Right renal pelvis (tissue), 4 donors: ENCODE results near the gene MTMR3. TPM values are rescaled to one million over a fixed set of nuclear protein-coding genes. Genes with fewer than 3 reads are reported as not detected.

ENCODE experiments used
- DNase-seq, 4 donors: peaks; one replicate each; pipeline ENCODE4 v3.0.0-alpha.2; 2013; ENCODE audit warnings: low read depth in 4 of 4, low spot score in 3 of 4, missing footprints in 1 of 4
- polyA plus RNA-seq, 4 donors: library from polyadenylated mRNA; unstranded; fragments of 120-200 nt; gene quantifications; one replicate each; pipeline ENCODE4 v1.2.1, GENCODE V29; 2013; ENCODE audit not compliant: insufficient read length in 4 of 4

Gene MTMR3
- polyA plus RNA-seq, 4 donors: 30.9 to 41.6 (median 36.2) TPM

DNA sequence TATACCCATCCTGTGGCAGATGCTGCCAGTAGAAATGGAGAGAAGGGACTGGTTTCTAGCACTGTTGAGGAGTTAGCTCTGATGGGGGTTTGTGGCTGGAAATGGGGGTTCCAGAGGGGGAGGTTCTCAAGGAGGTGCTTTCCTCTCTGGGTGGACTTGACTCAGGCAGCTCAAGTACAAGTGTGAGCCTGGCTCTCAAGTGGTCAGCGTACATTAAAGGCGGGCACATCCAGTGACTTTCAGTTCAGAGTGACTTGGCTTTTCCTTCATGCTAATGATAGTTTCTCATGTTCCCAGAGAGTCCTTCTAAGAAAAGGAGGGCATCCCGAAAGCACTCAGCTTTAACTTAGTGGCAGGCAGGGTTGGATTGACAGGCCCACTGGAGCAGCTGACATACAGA lies 138.4 kb downstream of the MTMR3 start:
- no peak for DNase-seq

DNA sequence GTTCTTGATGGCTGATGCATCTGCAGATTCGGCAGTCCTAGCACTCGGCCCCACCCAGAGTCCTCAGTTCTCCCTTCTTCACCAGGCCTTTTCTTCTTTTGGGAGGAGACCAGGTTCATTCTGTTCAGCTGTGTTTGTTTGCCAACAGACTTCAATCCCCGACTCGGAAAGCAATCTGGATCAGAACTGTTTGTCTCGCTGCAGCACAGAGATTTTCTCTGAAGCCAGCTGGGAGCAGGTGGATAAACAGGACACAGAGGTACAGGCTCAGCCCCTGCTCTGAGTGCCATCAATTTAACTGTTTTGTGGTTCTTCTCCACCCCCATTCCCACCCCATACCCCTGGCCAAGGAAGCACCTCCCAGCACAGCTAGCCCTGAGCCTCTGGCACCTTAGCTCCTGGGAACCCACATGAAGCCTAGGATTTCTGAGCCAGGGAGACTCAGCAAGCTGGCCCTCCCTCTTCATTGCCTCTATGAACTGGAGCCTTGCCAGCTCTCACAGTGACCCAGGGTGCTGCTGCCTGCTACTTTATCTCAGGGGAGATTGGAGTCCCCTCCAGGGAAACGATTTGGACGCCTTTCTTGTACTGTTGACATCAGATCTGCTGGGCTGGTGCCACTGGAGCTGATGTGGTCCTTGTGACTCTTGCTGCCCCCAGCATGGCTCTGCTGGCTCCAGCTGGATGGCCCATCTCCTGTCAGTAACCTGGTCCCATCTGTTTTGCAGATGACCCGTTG lies 139.1 kb downstream of the MTMR3 start:
- no peak for DNase-seq

DNA sequence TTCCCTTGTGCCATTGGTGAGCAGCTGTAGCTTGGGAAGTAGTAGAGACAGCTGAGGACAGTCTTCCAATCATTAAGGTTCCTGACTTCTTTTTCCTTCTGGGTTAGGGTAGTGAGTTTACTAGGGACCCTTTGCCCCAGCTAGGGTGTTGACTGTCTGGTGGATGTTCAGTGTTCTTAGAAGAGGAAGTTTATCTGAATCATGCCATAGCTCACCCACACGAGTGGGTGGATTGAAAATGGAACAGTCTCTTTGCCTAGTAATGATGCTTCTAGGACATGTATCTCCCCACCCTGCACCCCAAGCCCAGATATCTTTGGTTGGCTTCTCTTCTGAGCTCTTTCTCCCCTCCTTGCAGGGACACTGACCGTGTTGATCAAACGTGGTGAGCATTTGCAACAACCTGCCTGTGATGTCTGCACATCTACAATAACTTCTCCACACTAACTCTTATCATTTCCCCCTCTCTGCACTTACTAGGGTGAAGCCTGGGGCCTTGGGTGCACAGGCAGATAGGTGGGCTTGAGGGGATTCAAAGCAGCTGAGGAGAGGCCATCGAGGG lies 140.2 kb downstream of the MTMR3 start:
- DNase-seq: no peak

DNA sequence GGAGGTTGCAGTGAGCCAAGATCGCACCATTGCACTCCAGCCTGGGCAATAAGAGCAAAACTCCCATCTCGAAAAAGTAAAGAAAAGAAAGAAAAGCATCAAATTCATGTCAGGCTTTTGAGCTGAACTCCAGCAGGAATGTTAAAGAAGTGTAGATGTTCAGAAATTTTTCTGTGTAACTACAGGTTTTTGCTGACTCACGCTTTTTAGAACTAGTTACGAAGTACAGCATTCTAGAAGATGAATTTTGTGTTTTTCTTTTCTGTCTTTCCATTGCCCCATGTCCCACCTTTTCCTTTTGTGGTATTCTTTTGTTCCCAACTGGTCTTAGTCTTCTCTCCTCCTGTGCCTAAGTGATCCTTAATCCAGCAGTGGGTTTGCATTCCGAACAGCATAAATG lies 141.3 kb downstream of the MTMR3 start:
- no peak for DNase-seq

DNA sequence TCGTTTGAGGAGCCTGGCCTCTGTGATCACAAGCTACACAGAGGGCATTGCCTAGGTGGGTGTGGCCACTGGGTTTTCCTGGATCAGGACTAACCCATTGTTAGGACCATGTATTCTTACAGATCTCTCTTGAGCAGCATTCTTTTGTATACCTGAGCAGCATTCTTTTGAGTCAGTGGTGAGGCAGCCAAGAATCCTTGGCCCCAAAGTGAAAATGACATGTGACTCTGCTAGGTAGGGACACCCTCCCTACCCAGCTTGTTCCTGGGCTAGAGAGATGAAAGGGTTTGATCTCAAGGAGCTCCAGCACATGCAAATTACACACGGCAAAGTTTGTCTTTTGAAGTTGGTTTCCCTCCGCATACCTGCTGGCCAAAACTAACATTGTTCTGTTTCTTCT lies 142.2 kb downstream of the MTMR3 start:
- DNase-seq: no peak

DNA sequence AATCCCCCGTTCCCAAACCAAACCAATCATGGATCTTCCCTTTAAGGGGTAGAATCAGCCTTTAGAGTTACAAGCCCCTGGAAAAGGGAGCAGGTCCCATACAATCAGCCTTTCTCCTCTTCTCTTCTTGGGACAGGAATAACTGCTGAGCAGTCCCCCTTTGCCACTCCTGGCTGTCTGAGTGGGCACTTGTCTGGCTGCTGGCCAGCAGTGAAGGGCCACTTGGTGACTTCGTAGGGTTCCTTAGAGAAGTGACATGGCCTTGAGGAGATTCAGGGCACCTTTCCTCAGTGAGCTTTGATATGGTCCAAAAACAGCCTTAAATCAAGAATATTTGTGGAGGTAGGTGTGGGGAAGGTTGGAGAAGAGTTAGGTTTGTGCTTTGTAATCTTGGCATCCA lies 143.8 kb downstream of the MTMR3 start:
- DNase-seq: no peak

DNA sequence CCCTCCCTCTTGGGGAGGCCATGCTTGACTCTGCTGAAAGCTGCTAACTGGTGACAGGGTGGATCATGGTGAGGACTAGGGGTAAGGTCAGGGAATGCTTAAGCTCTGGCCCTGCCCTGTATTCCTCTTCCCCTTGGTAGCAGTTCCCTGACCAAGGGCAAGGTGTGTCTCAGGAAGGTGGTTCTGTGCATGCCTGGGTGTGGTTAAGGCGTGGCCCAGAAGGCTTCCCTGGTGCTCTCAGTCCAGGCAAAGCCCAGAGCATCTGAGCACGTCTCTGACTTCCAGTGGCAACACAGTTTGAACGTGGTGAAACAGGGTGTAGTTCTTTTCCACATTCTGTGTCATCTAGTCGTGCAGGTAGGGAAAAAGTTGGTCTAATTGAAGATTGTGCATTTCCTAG lies 144.2 kb downstream of the MTMR3 start:
- no peak for DNase-seq

DNA sequence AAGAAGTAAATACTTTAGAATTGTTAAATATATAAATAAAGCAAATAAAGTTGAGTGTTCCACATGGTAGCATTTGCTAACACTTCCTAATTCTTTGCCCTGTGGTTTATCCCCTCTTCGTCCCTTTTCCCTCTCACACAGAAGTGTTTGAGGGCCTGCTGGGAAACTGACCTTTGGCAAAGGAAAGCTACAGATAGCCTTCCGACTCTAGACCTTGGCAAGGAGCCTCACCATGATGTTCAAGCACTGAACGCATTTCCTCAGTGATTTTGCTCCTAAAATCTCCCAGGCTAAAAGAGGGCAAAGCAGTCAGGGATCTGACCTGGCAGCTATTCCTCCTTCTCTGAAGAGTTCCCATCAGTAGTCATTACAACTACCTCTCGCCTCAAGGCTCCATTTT lies 144.8 kb downstream of the MTMR3 start:
- no peak for DNase-seq

DNA sequence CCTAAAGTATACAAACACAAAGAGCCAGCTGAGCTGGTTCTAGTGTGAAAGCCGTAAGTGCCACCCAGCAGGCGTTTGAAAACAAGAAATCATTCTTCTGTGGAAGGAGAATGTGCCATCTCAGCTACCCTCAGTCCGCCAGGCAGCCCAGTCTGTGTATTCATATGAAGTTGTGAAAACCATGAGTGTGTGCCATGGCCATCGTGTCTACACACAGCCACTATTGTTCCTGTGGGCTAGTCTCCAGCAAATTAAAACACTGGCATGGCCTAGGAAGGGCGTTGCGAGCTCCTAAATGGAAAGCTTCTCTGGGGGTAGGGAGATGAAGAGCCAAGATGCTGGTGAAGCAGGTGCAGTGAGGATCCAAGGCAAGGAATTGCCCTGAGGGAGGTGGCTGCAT lies 145.8 kb downstream of the MTMR3 start:
- no peak for DNase-seq

DNA sequence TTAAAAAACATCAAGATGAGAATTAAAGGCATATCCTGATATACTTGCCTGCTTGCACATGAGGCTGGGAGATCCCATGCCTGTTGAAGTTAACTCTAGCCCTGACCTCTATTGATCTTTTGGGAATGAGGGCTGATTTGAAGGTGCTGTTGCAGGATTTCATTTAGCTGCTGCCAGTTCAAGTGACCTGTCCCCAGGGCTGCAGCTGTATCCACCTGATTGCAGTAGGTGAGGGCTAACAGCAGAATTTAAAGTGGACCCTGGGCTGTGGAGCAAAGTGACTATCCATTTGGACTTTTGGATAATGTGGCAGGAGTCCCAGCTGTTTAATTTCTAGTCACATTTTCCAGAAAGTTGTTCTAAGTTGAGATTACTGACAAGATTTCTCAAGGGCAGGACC lies 146.5 kb downstream of the MTMR3 start:
- no peak for DNase-seq

DNA sequence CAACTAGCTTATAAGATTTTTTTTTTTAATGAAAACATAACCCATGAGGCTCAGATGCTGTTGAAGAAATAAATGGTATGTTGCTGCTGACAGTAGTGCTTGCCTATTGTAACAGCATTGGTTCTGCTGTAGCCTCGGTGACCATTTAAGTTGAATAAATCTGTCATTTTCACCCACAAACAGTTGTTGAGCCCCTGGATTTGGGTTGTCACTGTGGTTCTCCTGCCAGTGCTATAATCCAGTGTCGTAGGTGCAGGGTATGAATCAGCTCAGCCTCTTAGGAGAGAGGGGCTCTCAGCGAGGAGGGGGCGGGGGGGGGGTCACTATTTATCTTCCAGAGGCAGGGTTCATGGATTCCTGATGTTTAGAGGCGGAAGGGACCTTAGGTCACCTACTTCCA lies 147.4 kb downstream of the MTMR3 start:
- no peak for DNase-seq

DNA sequence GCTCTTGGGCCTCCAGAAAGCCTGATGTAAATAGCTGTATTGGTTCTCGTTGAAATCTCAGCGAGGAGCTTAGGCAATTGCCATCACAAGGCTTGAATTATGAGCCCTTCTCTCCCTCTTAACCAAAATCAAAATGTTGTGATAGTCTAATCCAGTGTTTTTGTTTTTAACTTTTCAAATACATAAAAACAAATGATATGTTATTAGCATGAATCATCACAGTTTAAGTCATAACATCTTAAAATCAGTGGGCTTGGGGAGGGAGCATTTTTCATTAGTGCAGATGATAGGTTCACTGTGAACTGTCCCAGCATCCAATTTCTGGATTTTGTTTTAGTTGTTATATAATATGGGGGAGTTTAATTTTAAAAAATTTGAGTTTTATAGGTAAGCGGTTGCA lies 148.4 kb downstream of the MTMR3 start:
- no peak for DNase-seq

DNA sequence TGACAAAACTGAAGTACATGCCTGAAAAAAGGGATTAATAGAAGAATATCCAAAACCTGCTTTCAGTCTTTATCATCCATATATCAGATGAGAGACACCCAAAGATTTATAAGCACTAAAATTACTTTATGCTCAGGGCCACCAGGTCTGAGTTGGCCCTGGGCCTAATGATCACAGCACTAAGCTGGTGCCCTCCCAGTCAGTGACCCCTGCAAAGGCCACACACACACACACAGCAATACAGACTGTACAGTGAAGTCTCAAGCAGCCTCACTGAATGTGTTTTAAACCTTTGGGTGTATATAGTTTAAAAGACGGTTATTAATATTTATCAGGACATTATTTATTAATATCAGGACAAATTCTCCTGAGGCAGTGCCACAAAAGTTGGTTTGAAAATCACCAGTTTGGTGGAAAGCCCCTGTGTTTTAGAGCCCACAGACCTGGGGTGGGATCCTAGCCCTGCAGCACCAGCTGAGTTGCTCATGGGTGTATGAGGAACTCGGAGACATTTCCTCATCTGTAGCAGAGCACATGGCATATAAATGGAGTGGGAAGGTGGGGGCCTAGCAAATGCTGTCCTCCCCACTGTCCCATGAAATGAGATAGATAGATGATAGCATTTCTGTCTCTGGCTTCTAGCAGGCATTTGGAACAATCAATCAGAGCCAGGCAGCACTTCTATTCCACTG lies 148.9 kb downstream of the MTMR3 start:
- no peak for DNase-seq

DNA sequence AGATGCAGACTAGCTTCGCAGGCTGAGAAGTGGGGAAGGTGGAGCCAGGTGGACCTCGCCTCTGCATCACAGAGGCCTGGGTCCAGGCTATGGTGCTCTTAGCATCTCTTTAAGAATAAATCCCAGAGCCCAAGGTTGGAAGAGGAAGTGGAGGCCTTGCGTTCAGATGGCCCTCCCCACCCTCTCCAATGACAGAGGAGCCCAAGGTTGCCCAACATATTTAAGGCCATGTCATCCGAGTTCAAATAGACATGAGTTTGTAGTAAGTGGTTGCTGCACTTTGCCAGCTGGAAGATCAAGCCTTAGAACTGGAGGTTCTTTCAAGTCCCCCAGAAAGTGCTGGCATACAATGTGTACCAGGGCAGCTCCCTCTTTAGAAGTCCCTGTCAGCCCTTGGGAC lies 150.2 kb downstream of the MTMR3 start:
- no peak for DNase-seq

DNA sequence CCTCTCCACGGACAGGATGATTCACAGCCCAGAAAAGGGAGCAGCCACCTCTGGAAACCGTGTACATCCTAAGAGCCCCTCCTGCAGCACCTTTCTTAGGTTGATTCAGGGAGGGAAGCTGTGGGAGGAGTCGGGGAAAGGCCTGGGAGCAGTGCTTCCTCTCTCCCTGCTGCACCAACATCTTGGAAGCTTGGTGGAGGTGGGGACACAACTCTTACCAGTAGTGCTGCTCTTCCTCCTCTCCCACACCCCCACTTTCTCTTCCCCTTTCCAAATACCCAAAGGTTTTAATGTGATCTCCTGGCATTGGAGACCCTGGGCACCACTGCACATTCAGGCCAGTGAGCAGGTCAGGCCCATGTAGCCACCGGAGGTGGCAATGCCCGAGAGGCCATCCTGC lies 150.9 kb downstream of the MTMR3 start:
- no peak for DNase-seq

DNA sequence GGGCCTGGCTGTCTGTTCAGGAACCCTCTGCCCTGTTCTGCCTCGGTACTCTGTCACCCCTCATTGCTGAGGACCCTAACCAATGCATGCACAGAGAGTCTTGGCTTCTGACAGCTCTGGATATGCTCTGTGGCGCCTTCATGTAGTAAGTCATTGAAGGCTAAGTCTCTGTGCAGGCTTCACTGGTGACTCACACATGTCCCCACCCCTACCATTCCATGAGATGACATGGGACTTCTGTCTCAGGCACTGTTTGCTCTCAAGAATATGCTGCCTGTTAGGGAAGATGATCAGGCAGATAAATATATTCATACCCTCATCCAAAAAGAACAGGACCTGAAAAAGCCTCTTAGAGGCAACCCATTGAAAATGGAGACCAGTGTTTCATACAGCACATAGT lies 153.7 kb downstream of the MTMR3 start:
- DNase-seq: no peak

DNA sequence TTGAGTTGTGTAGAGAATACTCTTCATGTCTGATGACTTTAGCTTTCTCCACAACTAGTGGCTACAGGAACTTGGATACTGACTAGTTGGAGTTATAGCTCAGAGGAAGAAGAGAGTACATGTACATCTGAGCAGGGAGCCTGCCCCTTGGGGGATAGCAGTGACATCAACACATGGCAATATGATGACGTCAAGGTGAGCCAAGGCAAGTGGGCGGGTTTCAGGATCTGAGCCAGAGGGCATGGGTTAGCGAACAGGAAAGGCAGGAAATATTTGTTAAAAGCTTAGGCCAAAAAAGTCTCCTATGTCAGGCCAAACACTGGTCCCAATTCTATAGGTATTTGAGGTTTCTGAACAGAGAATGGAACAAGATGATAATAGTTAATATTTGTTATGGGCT lies 155.2 kb downstream of the MTMR3 start:
- DNase-seq: no peak

DNA sequence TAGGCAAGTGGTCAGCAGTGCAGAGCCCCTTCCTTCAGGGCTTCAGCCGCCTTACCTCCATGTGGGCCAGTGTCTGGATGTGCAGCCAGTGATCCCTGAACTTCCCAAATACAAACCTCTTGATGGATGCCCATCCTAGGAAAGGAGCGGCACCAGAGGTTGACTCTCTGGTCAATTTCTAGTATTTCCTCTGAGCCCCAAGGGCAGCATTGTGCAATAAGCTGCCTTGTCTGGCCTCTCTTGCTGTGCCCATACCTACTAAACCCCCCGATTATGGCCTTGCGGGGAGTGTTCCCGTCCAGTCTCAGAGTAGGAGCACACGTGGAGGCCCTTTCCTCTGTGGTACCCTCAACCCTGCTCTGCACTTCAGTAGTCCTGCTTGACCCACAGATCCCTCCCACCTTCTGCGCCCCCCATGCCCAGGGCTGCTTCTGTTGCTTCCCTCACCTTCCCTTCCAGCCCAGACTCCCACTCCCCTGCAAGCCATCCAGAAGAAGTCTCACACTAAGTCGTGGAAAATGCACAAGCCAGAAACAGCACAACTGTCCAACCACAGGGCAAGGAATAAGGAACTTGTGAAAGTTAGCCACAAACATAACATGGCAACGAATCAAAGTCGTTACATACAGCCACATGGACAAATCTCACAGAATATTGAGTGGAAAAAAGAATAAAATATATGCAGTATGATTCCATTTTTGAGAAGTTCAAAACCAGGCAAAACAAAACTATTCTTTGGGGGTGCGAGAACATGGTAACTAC lies 157.7 kb downstream of the MTMR3 start:
- no peak for DNase-seq

DNA sequence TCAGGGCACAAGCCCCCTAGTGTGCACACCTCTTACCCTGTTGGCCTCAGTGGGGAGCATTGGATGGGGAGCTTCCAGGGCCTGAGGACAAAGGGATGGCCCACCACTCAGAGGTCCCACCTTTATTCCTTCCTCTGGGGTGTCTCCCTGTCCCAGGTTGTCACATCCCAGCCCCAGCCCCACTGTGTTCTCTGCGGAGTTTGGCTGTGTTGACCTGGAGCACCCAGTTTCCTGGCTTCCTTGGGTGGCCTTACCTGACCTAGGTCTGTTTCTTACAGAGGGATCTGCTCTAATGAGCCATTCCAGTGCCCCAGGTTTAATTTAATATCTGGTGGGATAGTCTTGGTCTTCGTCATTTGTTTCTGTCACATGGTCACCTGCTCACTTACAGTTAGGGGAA lies 158.5 kb downstream of the MTMR3 start:
- DNase-seq: no peak

DNA sequence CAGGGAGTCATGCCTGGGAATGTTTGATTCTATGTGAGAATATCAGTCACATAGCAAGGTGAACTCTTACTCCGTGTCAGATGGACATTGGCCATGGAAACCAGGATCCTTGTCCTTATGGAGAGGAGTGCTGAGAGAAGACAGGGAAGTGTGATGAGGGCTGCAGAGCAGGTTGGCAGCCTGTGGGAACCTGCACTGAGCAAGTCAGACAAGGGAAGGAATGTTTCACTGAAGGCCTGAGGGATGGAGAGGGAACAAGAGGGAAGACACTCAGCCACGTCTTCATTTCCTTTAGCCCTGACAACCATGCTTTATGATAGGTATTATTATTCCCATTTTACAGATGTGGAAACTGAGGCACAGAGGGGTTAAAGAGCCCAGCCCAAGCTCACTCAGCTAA lies 158.9 kb downstream of the MTMR3 start:
- DNase-seq: no peak

DNA sequence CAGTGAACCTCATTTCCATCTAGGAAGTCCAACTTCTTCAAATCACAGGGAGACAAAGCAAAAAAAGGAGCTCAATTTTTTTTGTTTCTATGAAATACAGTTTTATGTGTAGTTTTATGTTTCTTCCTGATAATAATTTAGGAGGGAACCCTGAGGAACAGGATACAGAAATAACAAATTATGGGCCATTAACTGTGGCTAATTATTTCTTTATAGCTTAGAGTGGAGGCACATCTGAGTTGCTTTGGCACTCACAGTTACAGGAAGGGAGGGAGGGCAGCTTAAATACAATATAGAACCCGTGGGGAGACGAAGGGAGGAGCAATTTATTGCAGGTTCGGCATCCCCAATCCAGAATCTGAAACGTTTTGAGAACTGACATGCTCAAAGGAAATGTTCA lies 160.2 kb downstream of the MTMR3 start:
- peak in 1 of 4 donors; percentile 28 for DNase-seq
